GM19452 (cell line): ENCODE data around the gene MXI1.

Source experiments
- ATAC-seq: cut with Tn5 transposase; IDR thresholded peaks from one replicate; pipeline ENCODE4 v1.9.1; 2021; ENCODE audit not compliant: unreplicated experiment

The MXI1 gene

GRCh38 chr10:110273474-110273873, 66.1 kb downstream of the MXI1 start:
- no peak for ATAC-seq

- no peak for ATAC-seq
Measured at GRCh38 chr10:110274072-110274627, 66.7 kb downstream of the MXI1 start.

- no peak for ATAC-seq
Measured at GRCh38 chr10:110274647-110275046, 67.2 kb downstream of the MXI1 start.

- no peak for ATAC-seq
Measured at GRCh38 chr10:110275128-110275729, 67.8 kb downstream of the MXI1 start.

GRCh38 chr10:110276603-110277002, 69.2 kb downstream of the MXI1 start:
- ATAC-seq = no peak

GRCh38 chr10:110277591-110277990, 70.2 kb downstream of the MXI1 start:
- ATAC-seq = no peak

- no peak for ATAC-seq
Measured at GRCh38 chr10:110278562-110279406, 71.4 kb downstream of the MXI1 start.

GRCh38 chr10:110279407-110279986, 72.1 kb downstream of the MXI1 start:
- no peak for ATAC-seq

- ATAC-seq = no peak
Measured at GRCh38 chr10:110284262-110284661, 76.9 kb downstream of the MXI1 start.

- no peak for ATAC-seq
Measured at GRCh38 chr10:110285501-110285900, 78.1 kb downstream of the MXI1 start.

GRCh38 chr10:110286841-110287240, 79.4 kb downstream of the MXI1 start:
- no peak for ATAC-seq

- no peak for ATAC-seq
Measured at GRCh38 chr10:110296966-110297365, 89.6 kb downstream of the MXI1 start.

GRCh38 chr10:110300486-110300986, 93.1 kb downstream of the MXI1 start:
- no peak for ATAC-seq

GRCh38 chr10:110303681-110304080, 96.3 kb downstream of the MXI1 start:
- ATAC-seq = no peak

- ATAC-seq = peak; percentile 32
Measured at GRCh38 chr10:110304394-110304779, 97.0 kb downstream of the MXI1 start.

- ATAC-seq = peak; percentile 93
Measured at GRCh38 chr10:110304780-110305421, 97.5 kb downstream of the MXI1 start, which contains the start of gene SMNDC1. Gene SMNDC1, minus strand, starts transcription at chr10:110304920. Its CDS starts 1,333 bp downstream, at chr10:110303587.

- ATAC-seq = no peak
Measured at GRCh38 chr10:110305767-110306451, 98.5 kb downstream of the MXI1 start.

GRCh38 chr10:110306452-110306768, 99.0 kb downstream of the MXI1 start:
- ATAC-seq = no peak

- ATAC-seq = no peak
Measured at GRCh38 chr10:110307805-110308204, 100.4 kb downstream of the MXI1 start.

GRCh38 chr10:110310741-110311140, 103.3 kb downstream of the MXI1 start:
- ATAC-seq = no peak
